Ovary (tissue), 9 donors: ENCODE measurements around the gene WASF3. TPM values are rescaled to one million over a fixed set of nuclear protein-coding genes. Genes with fewer than 3 reads are reported as not detected.

Experiments
- DNase-seq, 5 donors: peaks; one replicate each; pipeline ENCODE4 v3.0.0-alpha.2; 2019 to 2020
- H3K27ac ChIP-seq, 2 donors: fragments of 200-600 bp; one replicate each; pipeline versions ENCODE4 v1.5.1 to v1.8.0; 2019 to 2022
- H3K27me3 ChIP-seq: fragments of 200-600 bp; one replicate; pipeline ENCODE4 v1.8.0; 2022
- H3K36me3 ChIP-seq: fragments of 200-600 bp; sonication (generic); one replicate; pipeline ENCODE4 v1.5.1; 2019
- H3K4me1 ChIP-seq: one replicate; pipeline ENCODE4 v1.8.1; 2013; ENCODE audit warnings: mild to moderate bottlenecking, moderate library complexity; ENCODE audit not compliant: insufficient read depth
- H3K4me3 ChIP-seq: fragments of 200-600 bp; sonication (generic); one replicate; pipeline ENCODE4 v1.5.1; 2017
- H3K9me3 ChIP-seq, 2 donors: fragments of 200-600 bp in 1 of 2; sonication (generic) in 1 of 2; one replicate each; pipeline versions ENCODE4 v1.5.1 to v1.8.1; 2013 to 2019; ENCODE audit warnings: mild to moderate bottlenecking in 1 of 2, moderate library complexity in 1 of 2
- CTCF ChIP-seq, 3 donors: fragments of 450-650 bp in 2 of 3; fragments of 200-600 bp in 1 of 3; IDR thresholded peaks; one replicate each; pipeline versions ENCODE4 v1.5.1 to v1.8.0; 2016 to 2022; ENCODE audit warnings: antibody characterized with exemption in 3 of 3, mild to moderate bottlenecking in 1 of 3
- EP300 ChIP-seq: sonication (generic); formaldehyde crosslinking; IDR thresholded peaks from one replicate; pipeline ENCODE4 v1.6.1; 2017; ENCODE audit warnings: antibody characterized with exemption
- POLR2A ChIP-seq: fragments of 450-650 bp; IDR thresholded peaks from one replicate; pipeline ENCODE4 v1.6.1; 2017; ENCODE audit warnings: antibody characterized with exemption, mild to moderate bottlenecking, moderate library complexity
- WGBS, 3 donors: extraction: QIAGEN DNeasy Blood & Tissue Kit in 1 of 3; methylation state at CpG; one replicate each; pipeline versions ENCODE4 v1.1.5 to v1.1.7; 2013 to 2017; 5-methylcytosine and 5-hydroxymethylcytosine counted together
- intact Hi-C, 4 donors: fragments of 100-400 bp; cut with DNase I; formaldehyde crosslinking; loops; one replicate each; pipeline versions ENCODE4 v1.11.0 to v1.15.1; 2022 to 2023
- polyA plus RNA-seq, 2 donors: library from polyadenylated mRNA; stranded (reverse); fragments of 200-250 nt in 1 of 2; fragments of 350-450 nt in 1 of 2; fragmentation: Illumina TruSeq in 1 of 2; extraction: RNeasy Lipid Tissue Mini Kit (QIAGEN cat#74804) in 1 of 2; gene quantifications; one replicate each; pipeline ENCODE4 v1.2.3, GENCODE V29; 2013 to 2014
- total RNA-seq, 7 donors: library from RNA; depleted of rRNA in 2 of 7; stranded (reverse); fragments of >200 nt in 2 of 7; fragmentation: NEBNext Ultra II Directional in 3 of 7; extraction: Animal tissue kit (Norgen Biotek cat#: 25700) in 3 of 7; gene quantifications; one replicate each; pipeline versions ENCODE4 v1.1.0 to v1.2.4, GENCODE V29; 2016 to 2023
- donor health status: DM: no; HTN: no; CAD: no; lungs with moderate emphysema.
- donor health status: DM: no; HTN: no; CAD: no.
- donor health status: Bipolar disorder and iron deficiency.
- donor health status: DM: yes; HTN: yes; CAD: no.
- donor health status: DM: no; HTN: no; CAD: no.
- donor health status: DM: yes; HTN: yes; CAD: no.

The WASF3 gene
- total and polyA plus RNA-seq, 9 donors: 11.5 to 37.1 (median 33.7) TPM

- TF ChIP-seq POLR2A (no peak), CTCF (IDR thresholded peaks at IDR 0.05) (no peak), EP300 (no peak)
- DNase-seq: no peak
Observed at GRCh38 chr13:26673890-26674289, 116.4 kb downstream of the WASF3 start.

GRCh38 chr13:26677156-26677555 lies 119.7 kb downstream of the WASF3 start:
- H3K4me3 ChIP-seq: no peak overlapping the region

More at GRCh38 chr13:26673890-26674289, 116.4 kb downstream of the WASF3 start:
- WGBS, 3 donors: 89 to 93% (median 91%) methylated on average over 5 of the region's 5 CpGs
- Histone ChIP-seq H3K4me3 (no peak overlapping the region), H3K4me1 (no peaks in the 10 kb centered on the region), H3K36me3 (no peaks in the 10 kb centered on the region), H3K27me3 (no peaks in the 10 kb centered on the region), H3K27ac (no peak overlapping the region), H3K9me3 (no peaks in the 10 kb centered on the region)
- intact Hi-C loops: no loop called here

DNA sequence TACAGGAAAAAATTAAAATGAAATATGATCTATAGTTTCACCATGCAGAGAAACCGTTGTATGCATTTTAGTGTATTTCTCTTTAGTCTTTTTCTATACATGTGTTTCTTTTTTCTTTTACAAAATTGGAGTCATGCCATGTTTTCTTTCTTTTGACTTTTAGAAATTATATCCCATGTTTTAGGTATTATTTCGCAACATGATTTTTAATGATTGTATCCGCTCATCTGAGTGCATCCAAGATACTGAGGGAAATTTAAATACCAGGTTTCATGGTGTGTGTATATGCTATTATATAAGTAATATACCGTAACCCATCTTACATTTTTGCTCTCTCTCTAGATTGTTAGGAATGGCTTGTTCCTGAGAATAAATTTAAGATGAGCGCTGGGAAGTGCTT lies 120.8 kb downstream of the WASF3 start:
- no peak overlapping the region for H3K27ac ChIP-seq
- no peaks in the 10 kb centered on the region for H3K9me3 ChIP-seq
- intact Hi-C loops: no loop called here
- TF ChIP-seq POLR2A (no peak), CTCF (IDR thresholded peaks at IDR 0.05) (no peak), EP300 (no peak)
- 93 to 97% (median 94%) methylated on average over 5 of the region's 5 CpGs for WGBS, 3 donors
- no peaks in the 10 kb centered on the region for H3K27me3 ChIP-seq
- no peaks in the 10 kb centered on the region for H3K4me1 ChIP-seq
- no peaks in the 10 kb centered on the region for H3K36me3 ChIP-seq
- DNase-seq: no peak
- H3K4me3 ChIP-seq: no peak overlapping the region

More at GRCh38 chr13:26677156-26677555, 119.7 kb downstream of the WASF3 start:
- WGBS, 3 donors: 81 to 84% (median 82%) methylated on average over 4 of the region's 4 CpGs
- Histone ChIP-seq H3K4me1 (no peaks in the 10 kb centered on the region), H3K36me3 (no peaks in the 10 kb centered on the region), H3K27ac (no peak overlapping the region), H3K9me3 (no peaks in the 10 kb centered on the region), H3K27me3 (no peaks in the 10 kb centered on the region)
- intact Hi-C loops: no loop called here
- TF ChIP-seq POLR2A: no peak
- TF ChIP-seq CTCF (IDR thresholded peaks at IDR 0.05): no peak
- no peak for TF ChIP-seq EP300
- no peak for DNase-seq

DNA sequence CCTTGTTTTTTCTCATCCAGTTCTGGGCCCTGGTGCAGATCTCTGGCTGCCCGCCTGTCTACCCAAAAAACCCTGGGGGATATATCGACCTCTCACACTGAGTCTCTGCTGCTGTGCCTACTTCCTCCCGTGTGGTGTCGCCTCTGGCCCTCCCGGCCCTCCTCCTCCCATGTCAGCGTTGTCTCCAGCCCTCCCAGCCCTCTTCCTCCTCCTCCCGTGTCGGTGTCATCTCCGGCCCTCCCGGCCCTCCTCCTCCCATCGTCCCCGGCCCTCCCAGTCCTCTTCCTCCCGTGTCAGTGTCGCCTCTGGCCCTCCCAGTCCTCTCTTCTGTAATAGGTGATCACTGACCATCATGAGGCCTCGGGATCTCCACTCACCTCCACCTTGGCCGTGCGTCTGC lies 121.3 kb downstream of the WASF3 start:
- H3K4me3 ChIP-seq: no peak overlapping the region
- no peak for TF ChIP-seq POLR2A
- no peak for TF ChIP-seq CTCF (IDR thresholded peaks at IDR 0.05)
- TF ChIP-seq EP300: no peak
- no peaks in the 10 kb centered on the region for H3K27me3 ChIP-seq
- H3K4me1 ChIP-seq: no peaks in the 10 kb centered on the region
- intact Hi-C loops: no loop called here
- H3K9me3 ChIP-seq: no peaks in the 10 kb centered on the region
- 75 to 83% (median 76%) methylated on average over 17 of the region's 17 CpGs for WGBS, 3 donors
- DNase-seq: no peak
- no peak overlapping the region for H3K27ac ChIP-seq
- no peaks in the 10 kb centered on the region for H3K36me3 ChIP-seq
